Measurements from ENCODE around the gene PRRC2A.

The PRRC2A gene

DNA sequence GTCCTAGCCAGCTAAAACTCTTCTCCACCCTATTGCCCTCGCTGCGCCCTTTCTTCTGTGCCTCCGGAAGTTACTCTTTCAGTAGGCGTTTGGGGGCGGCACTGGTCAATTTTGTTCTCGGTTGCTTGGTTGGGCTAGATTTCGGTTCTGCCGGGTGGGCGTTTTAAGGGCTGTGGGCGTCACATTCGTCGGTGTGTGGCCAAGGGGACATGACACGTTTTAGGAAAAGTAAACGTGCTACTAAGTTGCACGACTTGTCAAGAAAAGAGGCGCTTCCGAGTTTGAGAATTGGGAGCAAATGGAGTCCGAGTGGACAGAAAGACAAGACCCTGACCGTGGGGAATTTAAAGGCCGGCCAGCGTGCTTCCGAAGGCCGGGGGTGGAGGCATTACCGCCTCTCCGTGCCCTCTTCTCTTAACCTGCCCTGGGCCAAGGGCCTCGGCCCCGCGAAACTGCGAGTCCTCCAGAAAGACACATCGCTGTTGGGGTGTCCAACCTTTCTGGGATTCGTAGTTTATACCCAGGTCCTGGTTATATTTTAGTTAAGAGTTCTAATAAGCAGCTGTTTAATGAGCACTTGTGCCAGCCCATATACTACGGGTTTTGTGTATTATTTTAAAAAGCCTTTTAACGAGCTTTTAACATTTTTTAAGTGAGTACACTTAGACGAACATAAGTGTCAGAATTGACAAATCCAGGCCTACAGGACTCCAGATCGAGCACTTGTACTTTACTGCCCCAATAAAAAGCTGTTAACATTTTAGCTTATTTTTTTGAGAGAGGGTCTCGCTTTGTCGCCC, 32.6 kb downstream of the PRRC2A start:
- DNase-seq (ENCODE audit: low spot score) = peak; percentile 90

DNA sequence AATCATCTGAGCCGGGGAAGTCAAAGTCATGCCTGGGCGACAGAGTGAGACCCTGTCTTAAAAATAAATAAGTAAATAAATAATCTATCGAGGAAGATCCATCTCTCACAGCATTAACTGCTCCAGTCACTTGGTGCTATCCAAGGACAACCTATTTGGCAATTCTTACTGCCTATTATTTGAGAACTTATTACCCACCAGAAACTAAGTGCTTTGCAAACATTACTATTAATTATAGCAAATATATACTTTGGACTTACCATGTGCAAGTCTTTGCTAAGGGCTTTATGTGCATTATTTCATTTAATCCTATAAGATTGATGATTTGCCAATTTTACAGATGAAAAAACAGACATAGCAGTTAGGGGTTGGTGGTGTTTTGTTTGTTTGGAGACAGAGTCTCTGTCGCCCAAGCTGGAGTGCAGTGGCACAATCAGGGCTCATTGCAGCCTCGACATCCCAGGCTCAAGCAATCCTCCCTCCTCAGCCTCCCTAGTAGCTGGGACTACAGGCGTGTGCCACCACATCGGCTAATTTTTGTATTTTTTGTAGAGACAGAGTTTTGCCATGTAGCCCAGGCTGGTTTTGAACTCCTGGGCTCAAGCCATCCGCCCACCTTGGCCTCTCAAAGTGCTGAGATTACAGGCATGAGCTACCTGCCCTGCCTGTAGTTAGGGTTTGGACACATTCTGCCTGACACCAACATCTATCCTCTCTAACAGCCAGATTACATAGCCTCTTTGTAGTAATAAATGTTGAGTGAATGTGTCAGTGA, 34.2 kb downstream of the PRRC2A start:
- no peak for DNase-seq (ENCODE audit: low spot score)

GRCh38 chr6:31655349-31656237, 35.1 kb downstream of the PRRC2A start, which contains the start of gene APOM:
TSS of gene APOM (plus strand) at chr6:31655894. CDS start at chr6:31655967, 73 bp downstream.
- no peak for DNase-seq (ENCODE audit: low spot score)

DNA sequence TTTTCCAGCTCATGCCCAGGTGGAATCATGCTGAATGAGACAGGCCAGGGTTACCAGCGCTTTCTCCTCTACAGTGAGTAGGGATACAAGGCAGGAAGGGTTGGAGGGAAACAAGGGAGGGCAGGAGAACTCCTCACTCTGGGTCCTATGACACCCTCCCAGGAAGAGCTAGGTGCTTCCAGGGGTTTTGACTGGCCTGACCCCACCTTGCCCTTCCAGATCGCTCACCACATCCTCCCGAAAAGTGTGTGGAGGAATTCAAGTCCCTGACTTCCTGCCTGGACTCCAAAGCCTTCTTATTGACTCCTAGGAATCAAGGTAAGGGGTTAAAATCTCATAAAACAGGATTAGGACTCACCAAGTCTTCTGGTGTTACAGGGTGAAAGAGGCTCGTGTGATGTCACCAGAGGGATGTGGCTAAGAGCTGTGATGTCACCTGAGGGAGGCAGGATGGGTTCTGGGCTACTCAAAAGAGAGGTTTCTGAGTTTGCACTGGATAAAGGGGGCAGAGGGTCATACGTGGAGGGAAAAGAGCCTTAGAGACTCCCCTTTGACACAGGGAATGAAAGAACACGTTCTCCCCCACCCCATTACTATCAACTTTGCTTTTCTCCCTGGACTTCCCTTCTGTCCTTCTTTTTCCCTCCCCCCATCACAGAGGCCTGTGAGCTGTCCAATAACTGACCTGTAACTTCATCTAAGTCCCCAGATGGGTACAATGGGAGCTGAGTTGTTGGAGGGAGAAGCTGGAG, 37.1 kb downstream of the PRRC2A start:
- no peak for DNase-seq (ENCODE audit: low spot score)

DNA sequence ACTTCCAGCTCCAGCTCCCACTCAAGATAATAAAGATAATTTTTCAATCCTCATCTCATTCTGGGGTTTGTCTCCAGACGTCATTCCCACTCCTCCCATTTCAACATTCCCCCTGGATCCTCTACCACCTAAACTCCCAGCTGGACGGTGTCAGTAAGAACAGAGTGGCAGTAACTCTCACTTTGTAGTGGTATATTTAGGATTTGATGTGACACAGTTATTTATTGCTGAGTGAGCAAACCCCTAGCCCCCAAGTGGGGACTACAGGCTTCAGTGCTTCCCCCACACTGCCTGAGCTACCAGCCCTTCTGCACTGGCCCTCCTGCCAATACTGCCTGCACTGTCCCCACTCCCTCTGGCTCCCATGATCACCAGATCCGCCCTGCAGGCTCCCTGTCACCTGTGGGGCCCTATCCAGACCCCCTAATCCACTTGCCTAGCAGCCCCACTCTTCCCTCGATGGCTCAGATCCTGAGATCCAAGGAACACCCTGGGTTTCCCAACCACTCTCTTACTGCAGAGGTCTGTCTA, 37.7 kb downstream of the PRRC2A start:
- DNase-seq (ENCODE audit: low spot score) = no peak

GRCh38 chr6:31658983-31659648, 38.6 kb downstream of the PRRC2A start:
- DNase-seq (ENCODE audit: low spot score) = no peak

DNA sequence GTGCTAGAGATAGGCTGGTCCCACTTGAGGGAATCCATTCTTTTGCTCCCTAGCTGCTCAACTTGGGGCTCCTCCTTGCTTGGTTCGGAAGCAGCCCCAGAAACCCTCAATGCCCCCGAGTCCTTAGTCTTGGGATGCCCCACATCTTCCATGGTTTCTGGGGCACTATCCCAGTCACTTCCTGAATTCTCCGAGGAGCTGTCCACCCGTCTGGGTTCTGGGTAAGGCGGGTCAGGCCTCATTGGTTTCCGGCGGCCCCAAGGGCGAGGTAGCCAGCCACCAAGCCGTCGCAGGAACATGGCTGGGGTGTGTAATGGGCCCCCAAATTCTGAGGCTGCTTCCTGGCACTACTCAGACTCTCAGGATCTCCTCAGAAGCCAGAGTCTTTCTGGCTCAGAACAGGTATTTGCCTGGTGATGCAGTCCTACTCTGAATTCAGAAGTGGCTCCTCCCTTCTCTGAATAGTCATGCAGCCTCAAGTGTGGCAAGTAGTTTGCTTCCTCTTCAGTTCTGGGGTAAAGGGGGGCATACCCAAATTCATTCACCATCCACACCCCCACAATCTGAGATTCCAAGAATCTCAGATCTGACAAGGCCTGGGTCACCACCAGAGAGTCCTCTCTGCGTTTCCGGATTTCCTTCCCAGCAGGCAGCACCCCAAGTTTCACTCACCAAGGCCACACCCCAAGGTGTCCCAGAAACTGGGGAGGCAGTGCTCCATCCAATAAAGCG, 39.3 kb downstream of the PRRC2A start:
- DNase-seq (ENCODE audit: low spot score) = peak; percentile 32

- DNase-seq (ENCODE audit: low spot score) = peak; percentile 85
Measured at GRCh38 chr6:31660381-31661261, 40.1 kb downstream of the PRRC2A start, which contains the start of gene C6orf47. TSS of gene C6orf47 (minus strand) at chr6:31660778. CDS start at chr6:31659947, 831 bp downstream.

DNA sequence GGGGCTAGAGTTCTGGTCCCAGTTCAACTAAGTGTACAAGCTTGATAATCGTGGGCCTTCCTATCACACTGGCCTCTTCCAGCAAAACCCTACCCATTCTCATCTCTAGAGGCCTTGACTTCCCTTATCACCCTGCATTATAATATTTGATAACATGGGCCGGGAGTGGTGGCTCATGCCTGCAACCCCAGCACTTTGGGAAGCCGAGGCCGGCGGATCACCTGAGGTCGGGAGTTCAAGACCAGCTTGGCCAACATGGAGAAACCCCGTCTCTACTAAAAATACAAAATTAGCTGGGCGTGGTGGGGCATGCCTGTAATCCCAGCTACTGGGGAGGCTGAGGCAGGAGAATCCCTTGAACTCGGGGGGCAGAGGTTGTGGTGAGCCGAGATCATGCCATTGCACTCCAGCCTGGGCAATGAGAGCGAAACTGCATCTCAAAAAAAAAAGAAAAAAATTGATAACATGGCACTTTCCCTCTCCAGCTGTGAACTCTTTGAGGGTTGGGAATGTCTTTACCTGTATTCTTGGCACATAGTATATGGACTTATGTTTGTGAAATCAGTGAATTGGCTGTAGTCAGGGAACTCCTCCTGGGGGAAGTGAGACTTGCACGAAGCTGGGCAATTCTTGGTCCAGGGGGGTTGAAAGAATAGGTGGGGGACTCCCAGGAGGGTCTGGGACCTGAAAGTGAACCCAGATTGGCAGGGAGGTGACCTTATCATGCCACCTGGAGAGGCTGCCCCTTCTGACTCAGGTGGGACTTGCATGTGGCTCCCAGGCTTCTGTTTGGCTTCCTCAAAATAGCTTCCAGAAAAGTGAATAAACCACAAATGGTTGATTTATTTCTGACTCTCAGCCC, 41.0 kb downstream of the PRRC2A start:
- no peak for DNase-seq (ENCODE audit: low spot score)

- no peak for DNase-seq (ENCODE audit: low spot score)
Measured at GRCh38 chr6:31662124-31662723, 41.7 kb downstream of the PRRC2A start.

DNA sequence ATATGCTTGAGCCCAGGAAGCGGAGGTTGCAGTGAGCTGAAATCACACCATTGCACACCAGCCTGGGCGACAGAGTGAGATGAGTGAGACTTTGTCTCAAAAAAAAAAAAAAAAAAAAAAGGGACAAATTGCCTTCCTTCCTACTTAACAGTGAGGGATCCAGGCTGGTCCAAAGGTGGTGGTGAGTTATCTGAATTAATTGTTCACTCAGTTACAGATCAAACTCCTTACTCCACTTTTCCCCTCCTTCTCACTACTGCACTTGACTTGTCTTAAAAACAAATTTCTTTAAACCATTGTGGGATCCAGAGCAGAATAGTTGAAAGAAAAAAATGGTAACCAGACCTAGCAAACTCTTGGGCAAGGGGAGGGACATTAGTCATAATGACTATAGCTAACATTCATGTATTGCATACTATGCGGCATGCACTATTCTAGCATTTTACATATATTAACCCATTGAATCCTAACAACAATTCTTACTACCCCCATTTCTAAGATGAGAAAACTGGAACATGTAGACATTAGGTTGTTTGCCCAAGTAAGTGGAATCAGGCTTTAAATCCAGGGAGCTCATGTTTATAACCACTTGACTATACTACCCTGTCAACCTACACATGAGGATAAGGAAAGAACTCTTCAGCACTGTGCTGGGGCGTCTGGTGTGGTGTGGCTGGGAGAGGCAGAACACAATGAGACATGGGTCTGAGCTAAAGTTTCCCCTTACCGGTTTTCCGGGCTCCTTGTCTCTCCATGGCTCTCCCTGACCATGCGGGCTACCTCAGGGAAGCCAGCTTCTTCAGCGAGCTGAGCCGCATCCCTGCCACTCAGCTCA, 42.8 kb downstream of the PRRC2A start:
- no peak for DNase-seq (ENCODE audit: low spot score)

DNA sequence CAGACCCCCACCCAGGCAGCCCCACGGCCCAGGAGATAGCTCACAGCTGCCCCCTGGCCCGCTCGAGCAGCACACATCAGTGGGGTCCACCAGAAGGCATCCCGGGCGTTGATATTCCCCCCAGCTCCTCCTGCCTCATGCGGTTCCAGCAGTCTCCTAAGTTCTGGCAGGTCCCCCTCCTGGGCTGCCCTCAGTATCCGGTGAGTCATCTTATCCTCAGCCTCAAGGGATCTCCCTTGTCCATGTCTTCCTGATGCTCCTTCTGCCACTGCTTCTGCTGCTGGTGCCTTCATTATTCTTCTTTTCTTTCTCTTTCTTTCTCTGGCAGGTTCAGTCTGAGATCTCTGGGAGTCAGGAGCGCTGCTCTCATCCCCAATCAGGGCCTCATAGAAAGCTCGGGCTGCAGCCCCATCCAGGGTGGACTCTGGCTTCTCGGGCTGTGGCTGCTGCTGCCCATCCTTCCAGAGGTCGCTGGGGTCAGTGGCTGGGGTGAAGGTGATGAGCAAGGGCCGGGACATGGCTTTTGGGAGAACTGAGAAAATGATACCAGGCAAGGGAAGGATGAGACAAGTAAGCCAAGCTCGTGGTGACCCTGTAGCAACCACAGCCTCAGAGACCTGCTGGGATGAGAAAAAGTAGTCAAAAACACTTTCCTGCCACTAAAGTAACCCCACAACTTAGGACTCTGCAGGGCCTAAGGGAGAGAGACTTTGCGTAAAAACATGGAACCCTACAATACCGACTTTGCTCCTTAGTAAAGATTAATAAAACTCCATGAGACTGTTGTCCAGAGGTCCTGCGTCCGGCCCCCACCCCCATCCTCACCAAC, 43.7 kb downstream of the PRRC2A start:
- DNase-seq (ENCODE audit: low spot score) = peak; percentile 86

GRCh38 chr6:31664790-31665500, 44.4 kb downstream of the PRRC2A start, which contains the start of gene GPANK1:
TSS of gene GPANK1 (minus strand) at chr6:31664997. CDS start at chr6:31664478, 519 bp downstream.
- DNase-seq (ENCODE audit: low spot score) = peak; percentile 86

- peak; percentile 97 for DNase-seq (ENCODE audit: low spot score)
Measured at GRCh38 chr6:31665501-31666336, 45.2 kb downstream of the PRRC2A start, which contains the start of gene CSNK2B. TSS of gene CSNK2B (plus strand) at chr6:31666080. CDS start at chr6:31666832, 752 bp downstream.

All from AG08395 (cell line).